Activated CD4-positive, alpha-beta T cell treated with anti-CD3 and anti-CD28 coated beads, Interleukin-2, amount 10 ng/mL, durations not matched to agents 24 days and 14 days (primary cell): Measurements from ENCODE around the gene NSDHL. TPM values are rescaled to one million over a fixed set of nuclear protein-coding genes. Genes with fewer than 3 reads are reported as not detected.

ENCODE experiments used
- total RNA-seq: library from RNA; stranded (reverse); gene quantifications from 2 replicates; pipeline ENCODE4 v1.2.3, GENCODE V29; 2022

The NSDHL gene
- total RNA-seq, 1 donor from 2014 or later: 23.4 TPM

Other genes with a start within 250 kb of the NSDHL start
- gene GABRQ, start 193.2 kb upstream of the NSDHL start, total RNA-seq: 0.05 TPM in 1 of 2 replicates, not detected in the other
- gene MAGEA3, start 132.3 kb upstream of the NSDHL start, total RNA-seq: not detected in 2 replicates
- not detected in 2 replicates for gene CSAG2, start 121.8 kb upstream of the NSDHL start, total RNA-seq
- gene MAGEA2B, start 116.4 kb upstream of the NSDHL start, total RNA-seq: not detected in 2 replicates
- not detected in 2 replicates for gene CSAG1, start 97.3 kb upstream of the NSDHL start, total RNA-seq
- gene MAGEA12, start 97.3 kb upstream of the NSDHL start, total RNA-seq: not detected in 2 replicates
- not detected in 2 replicates for gene MAGEA2, start 77.2 kb upstream of the NSDHL start, total RNA-seq
- 0.80 and 1.1 TPM in 2 replicates for gene CSAG3, start 71.8 kb upstream of the NSDHL start, total RNA-seq
- not detected in 2 replicates for gene MAGEA6, start 61.4 kb upstream of the NSDHL start, total RNA-seq
- gene CETN2, start 306 bp upstream of the NSDHL start, total RNA-seq: 11.3 and 12.4 TPM in 2 replicates
- gene ZNF185, start 67.0 kb downstream of the NSDHL start, total RNA-seq: 0.43 and 1.0 TPM in 2 replicates
- gene PNMA5, start 163.1 kb downstream of the NSDHL start, total RNA-seq: not detected in 2 replicates
- gene PNMA3, start 225.4 kb downstream of the NSDHL start, total RNA-seq: 0.90 and 1.1 TPM in 2 replicates
- 0.70 and 1.2 TPM in 2 replicates for gene PNMA6A, start 241.4 kb downstream of the NSDHL start, total RNA-seq